AG04450 (cell line): ENCODE data around the gene PPP1R37. TPM values are rescaled to one million over a fixed set of nuclear protein-coding genes. Genes with fewer than 3 reads are reported as not detected.

Experiments used
- CTCF ChIA-PET: fragments of 300-600, 350-600 bp; formaldehyde crosslinking; extraction: SDS; loops from one replicate; lab custom pipeline; 2022; ENCODE audit warnings: antibody characterized with exemption, inconsistent platforms; lab: Charles Lee
- POLR2A ChIA-PET: fragments of 350-600 bp; formaldehyde crosslinking; extraction: SDS; loops from one replicate; lab custom pipeline; 2021; ENCODE audit warnings: antibody characterized with exemption, inconsistent platforms; lab: Yijun Ruan, JAX
- DNase-seq: peaks from one replicate; pipeline ENCODE4 v3.0.0-alpha.2; 2011; ENCODE audit warnings: low read depth, low spot score
- H3K27ac ChIP-seq: one replicate; pipeline ENCODE4 v1.5.1; 2012; ENCODE audit warnings: low read depth, low read length, control low read depth
- H3K27me3 ChIP-seq: one replicate; pipeline ENCODE4 v1.6.0; 2012; ENCODE audit warnings: low read length; ENCODE audit not compliant: control insufficient read depth, insufficient read depth
- H3K4me3 ChIP-seq: 2 replicates; pipeline ENCODE4 v1.5.1; 2011; ENCODE audit warnings: mild to moderate bottlenecking, low read depth, low read length, control low read depth
- H3K9me3 ChIP-seq: 2 replicates; pipeline ENCODE4 v1.5.1; 2012; ENCODE audit warnings: low read length; ENCODE audit not compliant: control insufficient read depth, insufficient read depth
- polyA plus RNA-seq: library from polyadenylated mRNA; depleted of rRNA; stranded (reverse); fragments of >200 nt; gene quantifications from 2 replicates; pipeline ENCODE4 v1.2.3, GENCODE V29; 2011
- TF ChIP-seq, protein P1 (sequence below): IDR thresholded peaks from 2 replicates; pipeline ENCODE4 v1.5.1; 2011; ENCODE audit warnings: low read depth, low read length, control low read depth, inconsistent platforms

The PPP1R37 gene
- polyA plus RNA-seq, 1 experiment = 8.6 TPM

DNA sequence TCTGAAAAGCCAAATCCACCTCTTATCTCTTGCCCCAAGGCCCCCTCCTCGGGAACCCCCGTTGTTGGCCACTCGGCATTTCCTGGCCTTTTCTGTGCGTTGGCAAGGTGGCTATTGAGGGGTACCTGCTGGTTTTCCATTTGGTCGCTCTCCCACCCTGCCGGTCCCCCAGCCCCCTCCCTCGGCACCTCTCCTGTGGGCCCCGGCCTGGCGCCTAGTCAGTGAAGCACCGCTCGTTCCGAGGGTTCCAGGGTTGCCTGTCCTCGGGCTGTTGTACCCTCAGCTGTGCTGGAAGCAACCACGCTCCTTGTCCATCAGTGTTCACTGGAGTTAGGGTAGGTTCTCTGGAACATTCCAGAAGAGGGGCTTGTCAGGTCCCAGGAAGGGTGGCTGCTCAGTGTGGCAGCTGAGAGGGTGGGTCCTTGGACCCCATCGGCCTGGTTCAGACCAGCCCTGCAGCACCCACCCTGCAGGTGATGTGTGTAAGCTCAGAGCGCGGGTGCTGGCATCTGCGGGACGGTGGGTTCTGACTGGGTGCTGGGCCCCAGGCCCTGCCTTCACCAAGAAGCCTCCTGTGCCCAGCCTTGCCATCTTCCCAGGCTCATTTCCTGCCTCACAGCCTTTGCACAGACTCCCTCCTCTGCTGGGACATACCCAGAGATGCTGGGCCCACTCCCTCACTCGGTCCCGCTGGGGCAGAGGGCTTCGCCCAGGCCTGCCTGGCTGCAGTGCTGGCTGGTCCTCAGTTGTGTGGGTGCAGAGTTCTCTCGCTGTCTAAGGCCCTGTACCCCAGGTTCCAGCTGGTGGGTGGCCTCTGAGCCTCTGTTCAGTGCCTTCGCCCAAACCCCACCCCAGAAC is 46.5 kb downstream of the PPP1R37 start:
- H3K27me3 ChIP-seq = no peaks in the 10 kb centered on the region
- ChIA-PET POLR2A (no interaction called here), CTCF (interaction anchor here (0.5 kb wide), 1 partner anchor 1711 kb away, joined by 5 read pairs; no protein-coding TSS in a partner anchor)
- no peaks in the 10 kb centered on the region; the same call in 1 of the 2 replicates for H3K9me3 ChIP-seq
- no peak for DNase-seq
- H3K4me3 ChIP-seq = no peak overlapping the region
- TF ChIP-seq, protein P1, sequence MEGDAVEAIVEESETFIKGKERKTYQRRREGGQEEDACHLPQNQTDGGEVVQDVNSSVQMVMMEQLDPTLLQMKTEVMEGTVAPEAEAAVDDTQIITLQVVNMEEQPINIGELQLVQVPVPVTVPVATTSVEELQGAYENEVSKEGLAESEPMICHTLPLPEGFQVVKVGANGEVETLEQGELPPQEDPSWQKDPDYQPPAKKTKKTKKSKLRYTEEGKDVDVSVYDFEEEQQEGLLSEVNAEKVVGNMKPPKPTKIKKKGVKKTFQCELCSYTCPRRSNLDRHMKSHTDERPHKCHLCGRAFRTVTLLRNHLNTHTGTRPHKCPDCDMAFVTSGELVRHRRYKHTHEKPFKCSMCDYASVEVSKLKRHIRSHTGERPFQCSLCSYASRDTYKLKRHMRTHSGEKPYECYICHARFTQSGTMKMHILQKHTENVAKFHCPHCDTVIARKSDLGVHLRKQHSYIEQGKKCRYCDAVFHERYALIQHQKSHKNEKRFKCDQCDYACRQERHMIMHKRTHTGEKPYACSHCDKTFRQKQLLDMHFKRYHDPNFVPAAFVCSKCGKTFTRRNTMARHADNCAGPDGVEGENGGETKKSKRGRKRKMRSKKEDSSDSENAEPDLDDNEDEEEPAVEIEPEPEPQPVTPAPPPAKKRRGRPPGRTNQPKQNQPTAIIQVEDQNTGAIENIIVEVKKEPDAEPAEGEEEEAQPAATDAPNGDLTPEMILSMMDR = no peak
- no peak overlapping the region for H3K27ac ChIP-seq

DNA sequence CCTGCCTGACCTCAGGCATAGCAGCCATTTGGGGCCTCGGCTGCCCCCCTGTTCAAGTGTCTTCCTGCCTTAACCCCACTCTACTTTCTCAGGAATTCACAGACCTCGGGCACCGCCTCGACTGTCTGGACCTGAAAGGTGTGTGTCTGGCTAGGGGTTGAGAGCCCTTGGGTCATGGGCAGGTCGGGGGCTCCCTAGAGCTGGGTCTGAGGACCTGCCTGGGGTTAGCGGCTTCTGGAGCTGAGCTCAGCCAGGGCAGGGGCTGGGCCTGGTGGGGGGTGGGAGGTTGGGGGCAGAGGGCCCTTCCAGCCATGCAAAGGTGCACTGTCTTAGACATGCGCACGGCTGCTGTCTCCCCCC is 47.1 kb downstream of the PPP1R37 start:
- Histone ChIP-seq H3K4me3 (no peak overlapping the region), H3K27me3 (no peaks in the 10 kb centered on the region), H3K9me3 (no peaks in the 10 kb centered on the region; the same call in 1 of the 2 replicates), H3K27ac (no peak overlapping the region)
- TF ChIP-seq, protein P1 = no peak
- ChIA-PET POLR2A (no interaction called here), CTCF (interaction anchor here (0.5 kb wide), 1 partner anchor 1712 kb away, joined by 5 read pairs; no protein-coding TSS in a partner anchor)
- no peak for DNase-seq

DNA sequence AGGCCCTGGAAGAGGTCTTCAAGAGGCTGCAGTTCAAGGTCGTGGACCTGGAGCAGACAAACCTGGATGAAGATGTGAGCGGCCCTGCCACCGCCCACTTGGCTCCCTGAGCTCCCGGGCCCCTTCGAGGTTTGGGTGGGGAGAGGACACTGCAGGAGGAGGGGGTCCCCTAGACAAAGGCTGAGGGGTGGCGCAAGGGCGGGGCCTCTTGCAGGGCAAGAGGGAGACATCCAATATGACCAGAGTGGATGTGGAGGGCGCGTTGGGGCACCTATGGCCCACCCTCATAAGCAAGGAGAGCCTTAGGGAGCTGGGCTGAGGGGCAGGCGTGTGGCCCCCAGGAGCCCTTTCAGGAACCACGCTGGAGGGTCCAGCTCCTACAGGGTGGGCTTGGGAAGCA is 47.6 kb downstream of the PPP1R37 start:
- Histone ChIP-seq H3K27me3 (no peaks in the 10 kb centered on the region), H3K4me3 (no peak overlapping the region), H3K9me3 (no peaks in the 10 kb centered on the region; the same call in 1 of the 2 replicates), H3K27ac (no peak overlapping the region)
- TF ChIP-seq, protein P1 = no peak
- ChIA-PET CTCF (no interaction called here), POLR2A (no interaction called here)
- no peak for DNase-seq

DNA sequence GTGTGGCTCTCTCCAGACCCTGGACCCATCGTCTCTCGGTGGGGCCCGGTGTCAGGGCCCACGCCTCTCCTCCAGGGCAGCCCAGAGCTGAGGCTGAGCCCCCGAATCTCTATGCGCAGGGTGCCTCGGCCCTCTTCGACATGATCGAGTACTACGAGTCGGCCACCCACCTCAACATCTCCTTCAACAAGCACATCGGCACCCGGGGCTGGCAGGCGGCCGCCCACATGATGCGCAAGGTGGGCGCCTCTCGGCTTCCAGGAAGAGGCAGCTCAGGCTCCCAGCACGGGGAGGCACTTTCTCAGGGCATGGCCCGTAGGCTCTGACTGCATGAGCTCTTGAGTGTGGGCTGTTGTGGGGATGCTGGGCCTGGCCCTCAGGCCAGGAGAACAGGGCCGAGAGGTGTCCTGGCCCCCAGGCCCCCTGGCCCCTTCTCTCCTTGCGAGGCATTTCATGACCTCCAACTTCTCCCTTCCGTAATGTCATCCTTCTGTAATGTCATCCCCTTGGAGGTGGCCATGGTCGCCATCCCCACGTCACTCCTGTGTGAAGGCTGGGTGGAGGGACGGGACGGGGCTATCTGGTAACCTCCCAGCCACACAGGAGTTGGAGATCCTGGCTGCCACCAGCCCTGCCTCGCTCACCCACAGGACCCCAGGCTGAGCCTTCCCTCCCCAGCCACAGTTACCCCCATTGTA is 48.4 kb downstream of the PPP1R37 start:
- Histone ChIP-seq H3K27ac (no peak overlapping the region), H3K4me3 (no peak overlapping the region), H3K9me3 (no peaks in the 10 kb centered on the region; the same call in 1 of the 2 replicates), H3K27me3 (no peaks in the 10 kb centered on the region)
- ChIA-PET POLR2A (no interaction called here), CTCF (no interaction called here)
- DNase-seq = no peak
- TF ChIP-seq, protein P1 = no peak
